K562 (cell line): Measurements from ENCODE around the gene IL1F10.
A peak's percentile ranks its signal among the peaks of the same experiment; 100 is the strongest.

Experiments
- EP300 ChIP-seq: IDR thresholded peaks from 2 replicates; pipeline ENCODE4 v1.6.1; 2012; ENCODE audit warnings: low read length, improper control_type of control experiment
- HDAC1 ChIP-seq, 2 experiments: fragments of 450-650 bp; IDR thresholded peaks; 2 replicates each; pipeline ENCODE4 v1.6.1; 2016 to 2017; ENCODE audit warnings: inconsistent platforms in 1 of 2, mild to moderate bottlenecking in 1 of 2, moderate library complexity in 1 of 2
- IRF2 ChIP-seq: sonication (generic); formaldehyde crosslinking; IDR thresholded peaks from 2 replicates; pipeline ENCODE4 v1.8.1; 2022; ENCODE audit warnings: mild to moderate bottlenecking, missing genetic modification reagents
- RBBP5 ChIP-seq: fragments of 200-600 bp; sonication (generic); IDR thresholded peaks from 2 replicates; pipeline ENCODE4 v1.6.1; 2012; ENCODE audit warnings: borderline replicate concordance, mild to moderate bottlenecking, low read length, control low read depth, inconsistent platforms; ENCODE audit not compliant: insufficient read depth, poor library complexity, severe bottlenecking
- RBM17 ChIP-seq: fragments of 200-400 bp; formaldehyde crosslinking; IDR thresholded peaks from 2 replicates; pipeline ENCODE4 v1.6.1; 2017; ENCODE audit warnings: low read depth, mild to moderate bottlenecking, low read length, borderline replicate concordance
- ZBED1 ChIP-seq: IDR thresholded peaks from 2 replicates; pipeline ENCODE4 v1.6.1; 2014
- ZZZ3 ChIP-seq: fragments of 450-650 bp; IDR thresholded peaks from 2 replicates; pipeline ENCODE4 v1.6.1; 2016; ENCODE audit warnings: antibody characterized with exemption, mild to moderate bottlenecking, moderate library complexity
- TF ChIP-seq, protein P1 (sequence below): fragments of 450-650 bp; formaldehyde crosslinking; IDR thresholded peaks from 2 replicates; pipeline ENCODE4 v1.4.0; 2022; ENCODE audit warnings: missing genetic modification characterization
- TF ChIP-seq, protein P2 (sequence below): fragments of 200-800 bp; sonication (Bioruptor generic); IDR thresholded peaks from 2 replicates; pipeline ENCODE4 v1.6.1; 2017; ENCODE audit warnings: missing genetic modification characterization, missing compliant biosample characterization
- TF ChIP-seq, protein P3 (sequence below): fragments of 250-450 bp; sonication (Bioruptor Pico); IDR thresholded peaks from 2 replicates; pipeline ENCODE4 v1.8.0; 2022; ENCODE audit warnings: inconsistent platforms
- TF ChIP-seq, protein P4 (sequence below), 3 experiments: IDR thresholded peaks in 2 of 3; conservative IDR thresholded peaks in 1 of 3; 2 replicates each; pipeline ENCODE4 v1.5.1; 2011 to 2012; ENCODE audit warnings: low read length in 3 of 3, mild to moderate bottlenecking in 3 of 3, control low read depth in 2 of 3, improper control_type of control experiment in 1 of 3, inconsistent platforms in 1 of 3, low read depth in 1 of 3, mixed read lengths in 1 of 3, moderate library complexity in 1 of 3; ENCODE audit not compliant: insufficient read depth in 2 of 3
- TF ChIP-seq, protein P5 (sequence below), 2 experiments: fragments of 450-650 bp in 1 of 2; IDR thresholded peaks; 2 replicates each; pipeline ENCODE4 v1.6.1; 2011 to 2017; ENCODE audit warnings: low read depth in 2 of 2, antibody characterized with exemption in 1 of 2, borderline replicate concordance in 1 of 2, low read length in 1 of 2, mild to moderate bottlenecking in 1 of 2, mixed read lengths in 1 of 2; ENCODE audit not compliant: control insufficient read depth in 1 of 2
- TF ChIP-seq, protein P6 (sequence below): fragments of 250-450 bp; sonication (Bioruptor Pico); IDR thresholded peaks from 2 replicates; pipeline ENCODE4 v1.8.0; 2021; ENCODE audit warnings: moderate library complexity, mild to moderate bottlenecking, inconsistent platforms

DNA sequence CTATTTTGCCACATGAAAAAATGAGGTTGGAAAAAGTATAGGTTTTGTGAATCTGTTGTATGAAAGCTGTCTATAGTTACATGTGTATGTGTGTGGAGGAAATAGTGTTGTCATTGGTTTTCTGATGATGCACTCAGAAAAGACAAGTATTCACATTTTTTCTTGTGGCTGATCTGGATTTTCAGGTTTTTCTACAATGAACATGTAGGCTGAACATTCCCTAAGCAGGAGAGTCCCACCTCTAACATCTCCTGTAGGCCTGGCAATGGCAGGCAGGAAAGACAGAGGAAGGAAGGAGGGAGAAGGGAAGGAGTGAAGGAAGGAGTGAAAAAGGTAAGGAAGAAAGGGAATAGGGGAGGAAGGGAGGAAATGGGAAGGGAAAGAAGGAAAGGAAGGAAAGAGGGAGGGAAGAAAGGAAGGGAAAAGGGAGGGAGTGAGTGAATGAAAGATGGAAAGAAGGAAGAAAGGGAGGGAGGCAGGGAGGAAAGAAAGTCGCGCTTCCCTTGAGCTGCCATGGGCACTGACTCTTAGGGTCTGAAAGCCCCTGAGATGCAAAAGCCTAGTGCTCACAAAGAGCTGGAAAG, 9.3 kb upstream of the IL1F10 start:
- TF ChIP-seq, protein P1, sequence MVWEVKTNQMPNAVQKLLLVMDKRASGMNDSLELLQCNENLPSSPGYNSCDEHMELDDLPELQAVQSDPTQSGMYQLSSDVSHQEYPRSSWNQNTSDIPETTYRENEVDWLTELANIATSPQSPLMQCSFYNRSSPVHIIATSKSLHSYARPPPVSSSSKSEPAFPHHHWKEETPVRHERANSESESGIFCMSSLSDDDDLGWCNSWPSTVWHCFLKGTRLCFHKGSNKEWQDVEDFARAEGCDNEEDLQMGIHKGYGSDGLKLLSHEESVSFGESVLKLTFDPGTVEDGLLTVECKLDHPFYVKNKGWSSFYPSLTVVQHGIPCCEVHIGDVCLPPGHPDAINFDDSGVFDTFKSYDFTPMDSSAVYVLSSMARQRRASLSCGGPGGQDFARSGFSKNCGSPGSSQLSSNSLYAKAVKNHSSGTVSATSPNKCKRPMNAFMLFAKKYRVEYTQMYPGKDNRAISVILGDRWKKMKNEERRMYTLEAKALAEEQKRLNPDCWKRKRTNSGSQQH (CRISPR knock-in tag), result peak; percentile 87
- TF ChIP-seq, protein P2, sequence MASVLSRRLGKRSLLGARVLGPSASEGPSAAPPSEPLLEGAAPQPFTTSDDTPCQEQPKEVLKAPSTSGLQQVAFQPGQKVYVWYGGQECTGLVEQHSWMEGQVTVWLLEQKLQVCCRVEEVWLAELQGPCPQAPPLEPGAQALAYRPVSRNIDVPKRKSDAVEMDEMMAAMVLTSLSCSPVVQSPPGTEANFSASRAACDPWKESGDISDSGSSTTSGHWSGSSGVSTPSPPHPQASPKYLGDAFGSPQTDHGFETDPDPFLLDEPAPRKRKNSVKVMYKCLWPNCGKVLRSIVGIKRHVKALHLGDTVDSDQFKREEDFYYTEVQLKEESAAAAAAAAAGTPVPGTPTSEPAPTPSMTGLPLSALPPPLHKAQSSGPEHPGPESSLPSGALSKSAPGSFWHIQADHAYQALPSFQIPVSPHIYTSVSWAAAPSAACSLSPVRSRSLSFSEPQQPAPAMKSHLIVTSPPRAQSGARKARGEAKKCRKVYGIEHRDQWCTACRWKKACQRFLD (CRISPR knock-in tag), result no peak
- TF ChIP-seq, protein P3, sequence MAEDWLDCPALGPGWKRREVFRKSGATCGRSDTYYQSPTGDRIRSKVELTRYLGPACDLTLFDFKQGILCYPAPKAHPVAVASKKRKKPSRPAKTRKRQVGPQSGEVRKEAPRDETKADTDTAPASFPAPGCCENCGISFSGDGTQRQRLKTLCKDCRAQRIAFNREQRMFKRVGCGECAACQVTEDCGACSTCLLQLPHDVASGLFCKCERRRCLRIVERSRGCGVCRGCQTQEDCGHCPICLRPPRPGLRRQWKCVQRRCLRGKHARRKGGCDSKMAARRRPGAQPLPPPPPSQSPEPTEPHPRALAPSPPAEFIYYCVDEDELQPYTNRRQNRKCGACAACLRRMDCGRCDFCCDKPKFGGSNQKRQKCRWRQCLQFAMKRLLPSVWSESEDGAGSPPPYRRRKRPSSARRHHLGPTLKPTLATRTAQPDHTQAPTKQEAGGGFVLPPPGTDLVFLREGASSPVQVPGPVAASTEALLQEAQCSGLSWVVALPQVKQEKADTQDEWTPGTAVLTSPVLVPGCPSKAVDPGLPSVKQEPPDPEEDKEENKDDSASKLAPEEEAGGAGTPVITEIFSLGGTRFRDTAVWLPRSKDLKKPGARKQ (CRISPR knock-in tag), result no peak
- TF ChIP-seq RBBP5 (no peak), IRF2 (CRISPR knock-in tag) (no peak), RBM17 (no peak), HDAC1 (IDR thresholded peaks at IDR 0.05) (no peak), EP300 (no peak), ZBED1 (no peak), ZZZ3 (no peak)
- TF ChIP-seq, protein P4, sequence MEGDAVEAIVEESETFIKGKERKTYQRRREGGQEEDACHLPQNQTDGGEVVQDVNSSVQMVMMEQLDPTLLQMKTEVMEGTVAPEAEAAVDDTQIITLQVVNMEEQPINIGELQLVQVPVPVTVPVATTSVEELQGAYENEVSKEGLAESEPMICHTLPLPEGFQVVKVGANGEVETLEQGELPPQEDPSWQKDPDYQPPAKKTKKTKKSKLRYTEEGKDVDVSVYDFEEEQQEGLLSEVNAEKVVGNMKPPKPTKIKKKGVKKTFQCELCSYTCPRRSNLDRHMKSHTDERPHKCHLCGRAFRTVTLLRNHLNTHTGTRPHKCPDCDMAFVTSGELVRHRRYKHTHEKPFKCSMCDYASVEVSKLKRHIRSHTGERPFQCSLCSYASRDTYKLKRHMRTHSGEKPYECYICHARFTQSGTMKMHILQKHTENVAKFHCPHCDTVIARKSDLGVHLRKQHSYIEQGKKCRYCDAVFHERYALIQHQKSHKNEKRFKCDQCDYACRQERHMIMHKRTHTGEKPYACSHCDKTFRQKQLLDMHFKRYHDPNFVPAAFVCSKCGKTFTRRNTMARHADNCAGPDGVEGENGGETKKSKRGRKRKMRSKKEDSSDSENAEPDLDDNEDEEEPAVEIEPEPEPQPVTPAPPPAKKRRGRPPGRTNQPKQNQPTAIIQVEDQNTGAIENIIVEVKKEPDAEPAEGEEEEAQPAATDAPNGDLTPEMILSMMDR (IDR thresholded peaks at IDR 0.05 in 2 of 3, conservative IDR thresholded peaks at IDR 0.05 in 1 of 3; ENCODE audit: insufficient read depth in 2 of 3, low read depth in 1 of 3, low read length in 3 of 3), result no peak
- TF ChIP-seq, protein P5, sequence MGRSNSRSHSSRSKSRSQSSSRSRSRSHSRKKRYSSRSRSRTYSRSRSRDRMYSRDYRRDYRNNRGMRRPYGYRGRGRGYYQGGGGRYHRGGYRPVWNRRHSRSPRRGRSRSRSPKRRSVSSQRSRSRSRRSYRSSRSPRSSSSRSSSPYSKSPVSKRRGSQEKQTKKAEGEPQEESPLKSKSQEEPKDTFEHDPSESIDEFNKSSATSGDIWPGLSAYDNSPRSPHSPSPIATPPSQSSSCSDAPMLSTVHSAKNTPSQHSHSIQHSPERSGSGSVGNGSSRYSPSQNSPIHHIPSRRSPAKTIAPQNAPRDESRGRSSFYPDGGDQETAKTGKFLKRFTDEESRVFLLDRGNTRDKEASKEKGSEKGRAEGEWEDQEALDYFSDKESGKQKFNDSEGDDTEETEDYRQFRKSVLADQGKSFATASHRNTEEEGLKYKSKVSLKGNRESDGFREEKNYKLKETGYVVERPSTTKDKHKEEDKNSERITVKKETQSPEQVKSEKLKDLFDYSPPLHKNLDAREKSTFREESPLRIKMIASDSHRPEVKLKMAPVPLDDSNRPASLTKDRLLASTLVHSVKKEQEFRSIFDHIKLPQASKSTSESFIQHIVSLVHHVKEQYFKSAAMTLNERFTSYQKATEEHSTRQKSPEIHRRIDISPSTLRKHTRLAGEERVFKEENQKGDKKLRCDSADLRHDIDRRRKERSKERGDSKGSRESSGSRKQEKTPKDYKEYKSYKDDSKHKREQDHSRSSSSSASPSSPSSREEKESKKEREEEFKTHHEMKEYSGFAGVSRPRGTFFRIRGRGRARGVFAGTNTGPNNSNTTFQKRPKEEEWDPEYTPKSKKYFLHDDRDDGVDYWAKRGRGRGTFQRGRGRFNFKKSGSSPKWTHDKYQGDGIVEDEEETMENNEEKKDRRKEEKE (IDR thresholded peaks at IDR 0.05; ENCODE audit: borderline replicate concordance in 1 of 2, control insufficient read depth in 1 of 2, low read depth in 2 of 2, low read length in 1 of 2), result no peak
- TF ChIP-seq, protein P6, sequence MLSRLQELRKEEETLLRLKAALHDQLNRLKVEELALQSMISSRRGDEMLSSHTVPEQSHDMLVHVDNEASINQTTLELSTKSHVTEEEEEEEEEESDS, result no peak
